ENCODE data around the gene MAP4K3.

DNA sequence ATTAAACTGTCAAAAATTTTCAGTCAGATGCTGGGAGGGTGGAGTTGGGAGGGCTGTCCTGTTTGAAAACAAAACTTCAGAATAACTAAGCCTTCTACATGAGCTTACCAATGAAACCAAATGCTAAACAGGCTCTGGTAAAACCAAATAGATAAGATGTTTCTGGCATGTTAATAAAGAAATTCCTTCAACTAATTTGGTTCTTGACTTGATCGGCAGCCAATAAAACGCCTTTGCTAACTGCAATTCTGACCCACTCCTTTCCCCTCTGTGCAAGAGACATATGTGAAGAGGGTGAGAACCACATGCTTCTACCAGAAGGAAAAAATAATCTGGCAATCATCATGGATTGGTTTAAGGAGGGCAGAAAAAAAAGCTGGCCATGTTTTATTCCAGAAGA lies 20.9 kb downstream of the MAP4K3 start:
- TF ChIP-seq, protein P1, sequence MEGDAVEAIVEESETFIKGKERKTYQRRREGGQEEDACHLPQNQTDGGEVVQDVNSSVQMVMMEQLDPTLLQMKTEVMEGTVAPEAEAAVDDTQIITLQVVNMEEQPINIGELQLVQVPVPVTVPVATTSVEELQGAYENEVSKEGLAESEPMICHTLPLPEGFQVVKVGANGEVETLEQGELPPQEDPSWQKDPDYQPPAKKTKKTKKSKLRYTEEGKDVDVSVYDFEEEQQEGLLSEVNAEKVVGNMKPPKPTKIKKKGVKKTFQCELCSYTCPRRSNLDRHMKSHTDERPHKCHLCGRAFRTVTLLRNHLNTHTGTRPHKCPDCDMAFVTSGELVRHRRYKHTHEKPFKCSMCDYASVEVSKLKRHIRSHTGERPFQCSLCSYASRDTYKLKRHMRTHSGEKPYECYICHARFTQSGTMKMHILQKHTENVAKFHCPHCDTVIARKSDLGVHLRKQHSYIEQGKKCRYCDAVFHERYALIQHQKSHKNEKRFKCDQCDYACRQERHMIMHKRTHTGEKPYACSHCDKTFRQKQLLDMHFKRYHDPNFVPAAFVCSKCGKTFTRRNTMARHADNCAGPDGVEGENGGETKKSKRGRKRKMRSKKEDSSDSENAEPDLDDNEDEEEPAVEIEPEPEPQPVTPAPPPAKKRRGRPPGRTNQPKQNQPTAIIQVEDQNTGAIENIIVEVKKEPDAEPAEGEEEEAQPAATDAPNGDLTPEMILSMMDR (conservative IDR thresholded peaks at IDR 0.05; ENCODE audit: low read length), result no peak
- TF ChIP-seq EZH2phosphoT487 (IDR thresholded peaks at IDR 0.05; ENCODE audit: borderline replicate concordance, low read depth, low read length), result no peak
